CD4-positive, alpha-beta T cell treated with Interferon alpha-2 for 1 hour (primary cell): ENCODE results near the gene LSP1.

Experiments used
- DNase-seq, 2 donors: peaks; one replicate each; pipeline ENCODE4 v3.0.0-alpha.2; 2020 to 2022

The LSP1 gene

GRCh38 chr11:1838077-1838425, 14.8 kb upstream of the LSP1 start:
- DNase-seq = no peak

- no peak for DNase-seq
These were observed 14.3 kb upstream of the LSP1 start, which contains the start of gene TNNI2 for GRCh38 chr11:1838426-1839144. Gene TNNI2, plus strand, starts transcription at chr11:1838981. Its CDS starts 716 bp downstream, at chr11:1839697.

- DNase-seq = no peak
These were observed 13.5 kb upstream of the LSP1 start for GRCh38 chr11:1839204-1839923.

- peak in 1 of 2 donors; percentile 76 for DNase-seq
These were observed 12.7 kb upstream of the LSP1 start for GRCh38 chr11:1839924-1840779.

- DNase-seq = no peak
These were observed 12.0 kb upstream of the LSP1 start for GRCh38 chr11:1840780-1841480.

GRCh38 chr11:1841511-1842148, 11.3 kb upstream of the LSP1 start:
- DNase-seq = no peak

GRCh38 chr11:1842149-1843097, 10.5 kb upstream of the LSP1 start:
- no peak for DNase-seq

GRCh38 chr11:1843098-1843473, 9.8 kb upstream of the LSP1 start:
- DNase-seq = no peak

GRCh38 chr11:1843796-1844195, 9.1 kb upstream of the LSP1 start:
- no peak for DNase-seq

GRCh38 chr11:1844221-1845094, 8.4 kb upstream of the LSP1 start:
- DNase-seq = peak; percentile 63 to 68

- no peak for DNase-seq
These were observed 7.8 kb upstream of the LSP1 start for GRCh38 chr11:1845095-1845429.

- DNase-seq = peak in 1 of 2 donors; percentile 50
These were observed 7.1 kb upstream of the LSP1 start for GRCh38 chr11:1845561-1846452.

GRCh38 chr11:1846453-1846932, 6.4 kb upstream of the LSP1 start:
- DNase-seq = no peak

GRCh38 chr11:1847006-1847735, 5.7 kb upstream of the LSP1 start:
- DNase-seq = no peak

- no peak for DNase-seq
These were observed 4.8 kb upstream of the LSP1 start for GRCh38 chr11:1847926-1848639.

GRCh38 chr11:1848640-1849430, 4.0 kb upstream of the LSP1 start:
- no peak for DNase-seq
